Loucy (cell line): ENCODE results near the gene PPP2R5C.

ENCODE experiments used
- H2AFZ ChIP-seq: fragments of 200-600 bp; sonication (generic); 2 replicates; pipeline ENCODE4 v1.6.0; 2016; ENCODE audit warnings: antibody characterized with exemption, mild to moderate bottlenecking, low read length, moderate library complexity
- H3F3A ChIP-seq: fragments of 200-600 bp; 2 replicates; pipeline ENCODE4 v1.6.0; 2016; ENCODE audit warnings: antibody characterized with exemption, low read depth, mild to moderate bottlenecking
- H3K27me3 ChIP-seq: fragments of 200-600 bp; sonication (generic); 2 replicates; pipeline ENCODE4 v1.6.1; 2014; ENCODE audit warnings: low read length, mild to moderate bottlenecking; ENCODE audit not compliant: insufficient read depth, poor library complexity, severe bottlenecking
- H3K36me3 ChIP-seq: fragments of 200-600 bp; sonication (generic); 2 replicates; pipeline ENCODE4 v1.6.1; 2016; ENCODE audit warnings: low read length; ENCODE audit not compliant: insufficient read depth
- H3K4me1 ChIP-seq: fragments of 200-600 bp; sonication (generic); 2 replicates; pipeline ENCODE4 v1.5.1; 2014; ENCODE audit warnings: low read length, mild to moderate bottlenecking; ENCODE audit not compliant: insufficient read depth, poor library complexity, severe bottlenecking
- H3K4me2 ChIP-seq: fragments of 200-600 bp; sonication (generic); 2 replicates; pipeline ENCODE4 v1.6.0; 2014; ENCODE audit warnings: antibody characterized with exemption, low read length, low read depth, mild to moderate bottlenecking; ENCODE audit not compliant: poor library complexity, severe bottlenecking
- H3K4me3 ChIP-seq: fragments of 200-600 bp; sonication (generic); 2 replicates; pipeline ENCODE4 v1.5.1; 2014; ENCODE audit warnings: low read length, mild to moderate bottlenecking, mixed read lengths; ENCODE audit not compliant: poor library complexity, severe bottlenecking
- H3K79me2 ChIP-seq: fragments of 200-600 bp; sonication (generic); 2 replicates; pipeline ENCODE4 v1.6.1; 2014; ENCODE audit warnings: low read length; ENCODE audit not compliant: insufficient read depth
- H3K9ac ChIP-seq: fragments of 200-600 bp; sonication (generic); 2 replicates; pipeline ENCODE4 v1.6.0; 2014; ENCODE audit warnings: mild to moderate bottlenecking, low read depth, low read length, moderate library complexity; ENCODE audit not compliant: poor library complexity, severe bottlenecking
- H3K9me2 ChIP-seq: fragments of 200-600 bp; sonication (generic); replicated peaks from 2 replicates; pipeline ENCODE4 v1.6.1; 2016; ENCODE audit warnings: low read depth, low read length, mixed read lengths
- H3K9me3 ChIP-seq: fragments of 200-600 bp; sonication (generic); 2 replicates; pipeline ENCODE4 v1.6.1; 2014; ENCODE audit warnings: mild to moderate bottlenecking, antibody characterized with exemption, low read length, low read depth; ENCODE audit not compliant: insufficient read depth
- H4K20me1 ChIP-seq: fragments of 200-600 bp; sonication (generic); 2 replicates; pipeline ENCODE4 v1.6.0; 2014; ENCODE audit warnings: antibody characterized with exemption, low read length, mild to moderate bottlenecking; ENCODE audit not compliant: insufficient read depth, poor library complexity, severe bottlenecking
- CTCF ChIP-seq: fragments of 200-600 bp; sonication (generic); conservative IDR thresholded peaks from 2 replicates; pipeline ENCODE4 v1.5.1; 2014; ENCODE audit warnings: mild to moderate bottlenecking, antibody characterized with exemption, low read length
- EZH2phosphoT487 ChIP-seq: fragments of 200-600 bp; IDR thresholded peaks from 2 replicates; pipeline ENCODE4 v1.6.1; 2018; ENCODE audit warnings: antibody characterized with exemption, mild to moderate bottlenecking, moderate library complexity, borderline replicate concordance

Gene PPP2R5C

GRCh38 chr14:101950516-101951215 is 189.2 kb downstream of the PPP2R5C start:
- Histone ChIP-seq H3K9me2 (no peaks in the 10 kb centered on the region), H3K4me1 (peaks cover 9% of the 10 kb centered on the region), H2AFZ (no peak overlapping the region), H3K4me2 (no peak overlapping the region), H3K27me3 (no peaks in the 10 kb centered on the region), H3K36me3 (no peaks in the 10 kb centered on the region), H4K20me1 (peaks cover 3% of the 10 kb centered on the region), H3K4me3 (no peak overlapping the region), H3K9me3 (no peaks in the 10 kb centered on the region), H3F3A (no peaks in the 10 kb centered on the region), H3K9ac (no peak overlapping the region), H3K79me2 (peaks cover 9% of the 10 kb centered on the region; the same call in 1 of the 2 replicates)
- TF ChIP-seq EZH2phosphoT487 (no peak), CTCF (no peak)

GRCh38 chr14:101953151-101953550 is 191.6 kb downstream of the PPP2R5C start:
- Histone ChIP-seq H3K4me3 (no peak overlapping the region), H3K27me3 (no peaks in the 10 kb centered on the region), H3K9me2 (no peaks in the 10 kb centered on the region), H3K9me3 (no peaks in the 10 kb centered on the region), H3K4me1 (peaks cover 9% of the 10 kb centered on the region), H3K79me2 (peaks cover 9% of the 10 kb centered on the region; the same call in 1 of the 2 replicates), H2AFZ (no peak overlapping the region), H3K9ac (no peak overlapping the region), H3K4me2 (no peak overlapping the region), H4K20me1 (peaks cover 3% of the 10 kb centered on the region), H3F3A (no peaks in the 10 kb centered on the region), H3K36me3 (no peaks in the 10 kb centered on the region)
- no peak for TF ChIP-seq EZH2phosphoT487
- no peak for TF ChIP-seq CTCF

- H2AFZ ChIP-seq: no peak overlapping the region
Observed at GRCh38 chr14:101954501-101954900, 193.0 kb downstream of the PPP2R5C start.

More at GRCh38 chr14:101954501-101954900, 193.0 kb downstream of the PPP2R5C start:
- no peaks in the 10 kb centered on the region for H4K20me1 ChIP-seq
- no peaks in the 10 kb centered on the region for H3K79me2 ChIP-seq
- no peaks in the 10 kb centered on the region for H3K27me3 ChIP-seq
- H3K4me2 ChIP-seq: no peak overlapping the region
- H3K4me3 ChIP-seq: no peak overlapping the region
- no peaks in the 10 kb centered on the region for H3K9me2 ChIP-seq
- H3K36me3 ChIP-seq: no peaks in the 10 kb centered on the region
- no peaks in the 10 kb centered on the region for H3K4me1 ChIP-seq
- H3K9me3 ChIP-seq: no peaks in the 10 kb centered on the region
- no peak for TF ChIP-seq CTCF
- TF ChIP-seq EZH2phosphoT487: no peak
- no peaks in the 10 kb centered on the region for H3F3A ChIP-seq
- H3K9ac ChIP-seq: no peak overlapping the region
